C4-2B (cell line): ENCODE measurements around the gene SMIM38.
"Not testable (repeated sequence)": the region's sequence is repeated elsewhere in the genome, so short reads cannot be mapped to it uniquely, and the experiment has no call there.

Source experiments
- H3K27ac ChIP-seq: fragments of 450-650 bp; 2 replicates; pipeline ENCODE4 v1.5.1; 2017
- CTCF ChIP-seq: fragments of 450-650 bp; conservative IDR thresholded peaks from 2 replicates; pipeline ENCODE4 v1.5.1; 2017; ENCODE audit warnings: mild to moderate bottlenecking
- ZFX ChIP-seq: fragments of 450-650 bp; IDR thresholded peaks from 2 replicates; pipeline ENCODE4 v1.6.1; 2017

SMIM38 gene

DNA sequence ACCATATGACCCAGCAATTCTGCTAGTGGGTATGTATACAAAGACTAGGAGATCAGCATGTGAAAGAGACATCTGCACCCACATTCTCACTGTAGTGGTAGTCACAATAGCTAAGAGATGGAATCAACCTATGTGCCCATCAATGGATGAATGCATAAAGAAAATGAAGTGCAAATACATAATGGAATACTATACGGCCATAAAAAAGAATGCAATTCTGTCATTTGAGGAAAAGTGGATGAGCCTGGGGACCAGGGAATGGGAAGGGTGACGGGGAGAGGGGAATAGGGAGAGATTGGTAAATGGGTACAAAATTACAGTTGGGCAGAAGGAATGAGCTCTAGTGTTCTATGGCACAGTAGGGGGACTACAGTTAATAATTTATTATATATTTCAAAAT lies 26.7 kb upstream of the SMIM38 start:
- TF ChIP-seq CTCF, result no peak
- no peak for TF ChIP-seq ZFX
- no peak overlapping the region for H3K27ac ChIP-seq

DNA sequence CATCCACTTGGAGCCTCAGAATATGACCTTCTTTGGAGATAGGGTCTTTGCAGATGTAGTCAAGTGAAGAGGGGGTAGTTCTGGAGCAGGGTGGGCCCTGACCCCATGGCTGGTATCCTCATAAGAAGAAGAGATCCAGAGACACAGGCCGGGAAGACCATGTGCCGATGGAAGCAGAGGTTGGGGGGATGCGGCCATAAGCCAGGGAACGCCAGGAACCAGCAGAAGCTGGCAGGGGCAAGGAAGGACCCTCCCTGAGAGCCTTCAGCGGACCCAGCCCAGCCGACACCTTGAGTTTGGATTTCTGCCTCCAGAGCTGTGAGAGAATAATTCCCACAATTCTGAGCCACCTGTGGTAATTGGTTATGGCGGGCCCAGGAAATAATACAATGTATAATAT lies 26.1 kb upstream of the SMIM38 start:
- TF ChIP-seq ZFX (no peak), CTCF (no peak)
- no peak overlapping the region for H3K27ac ChIP-seq

DNA sequence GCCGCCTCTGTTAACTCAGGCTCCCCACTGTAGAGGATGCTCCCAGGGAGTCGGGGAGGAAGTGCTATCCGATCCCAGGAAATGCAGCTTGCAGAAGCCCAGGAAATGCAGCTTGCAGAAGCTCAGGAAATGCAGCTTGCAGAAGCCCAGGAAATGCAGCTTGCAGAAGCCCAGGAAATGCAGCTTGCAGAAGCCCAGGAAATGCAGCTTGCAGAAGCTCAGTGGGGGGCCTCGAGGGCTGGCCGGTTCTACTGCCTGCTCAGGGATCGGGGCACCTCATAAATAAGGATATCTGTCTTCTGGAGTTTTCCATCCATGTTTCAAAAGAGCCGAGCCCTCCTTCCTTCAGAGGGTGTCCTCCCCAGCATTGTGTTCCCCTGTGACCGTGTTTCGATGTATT lies 25.1 kb upstream of the SMIM38 start:
- TF ChIP-seq CTCF (no peak), ZFX (no peak)
- H3K27ac ChIP-seq, result no peak overlapping the region

- H3K27ac ChIP-seq, result no peak overlapping the region
- TF ChIP-seq CTCF (no peak), ZFX (no peak)
These were observed 24.6 kb upstream of the SMIM38 start for GRCh38 chr11:69131121-69131566.

GRCh38 chr11:69131644-69132300 lies 24.0 kb upstream of the SMIM38 start:
- TF ChIP-seq CTCF (peak; percentile 89), ZFX (no peak)
- H3K27ac ChIP-seq, result no peak overlapping the region

GRCh38 chr11:69132301-69132670 lies 23.4 kb upstream of the SMIM38 start:
- H3K27ac ChIP-seq, result no peak overlapping the region
- TF ChIP-seq CTCF (no peak), ZFX (no peak)

DNA sequence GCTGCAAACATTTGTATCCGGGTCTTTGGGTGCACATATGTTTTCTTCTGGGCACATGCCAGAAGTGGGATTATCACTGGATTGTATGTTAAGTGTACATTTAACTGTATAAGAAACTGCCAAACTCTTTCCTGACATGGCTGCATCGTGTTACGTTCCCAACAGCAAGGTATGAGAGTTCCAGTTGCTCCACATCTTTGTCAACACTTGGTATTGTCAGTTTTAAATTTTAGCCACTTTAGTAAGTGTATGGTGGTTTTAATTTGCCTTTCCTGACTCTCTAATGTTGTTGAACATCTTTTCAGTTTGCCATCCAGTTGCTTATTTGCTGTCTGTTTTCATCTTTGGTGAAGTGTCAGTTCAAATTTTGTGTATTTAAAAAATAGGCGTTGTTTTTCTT lies 22.5 kb upstream of the SMIM38 start:
- H3K27ac ChIP-seq, result no peak overlapping the region
- TF ChIP-seq ZFX (no peak), CTCF (no peak)

DNA sequence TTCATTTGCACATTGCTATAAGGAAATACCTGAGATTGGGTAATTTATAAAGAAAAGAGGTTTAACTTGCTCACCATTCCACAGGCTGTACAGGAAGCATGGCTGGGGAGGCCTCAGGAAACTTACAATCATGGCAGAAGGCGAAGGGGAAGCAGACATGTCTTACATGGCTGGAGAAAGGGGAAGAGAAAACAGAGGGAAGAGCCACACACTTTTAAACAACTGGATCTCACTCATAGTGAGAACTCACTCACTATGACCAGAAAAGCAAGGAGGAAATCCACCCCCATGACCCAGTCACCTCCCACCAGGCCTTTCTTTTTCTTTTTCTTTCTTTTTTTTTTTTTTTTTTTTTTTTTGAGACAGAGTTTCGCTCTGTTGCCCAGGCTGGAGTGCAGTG lies 21.6 kb upstream of the SMIM38 start:
- not testable (repeated sequence) for H3K27ac ChIP-seq
